H1 (cell line): ENCODE measurements around the gene SFR1. TPM values are rescaled to one million over a fixed set of nuclear protein-coding genes. Genes with fewer than 3 reads are reported as not detected.

Source experiments
- CTCF ChIA-PET: fragments of 300-600 bp; sonication (Branson Sonifier 250); formaldehyde crosslinking; loops from one replicate; lab custom pipeline; 2021; ENCODE audit not compliant: partially characterized antibody; lab: Charles Lee
- POLR2A ChIA-PET: fragments of 300-600 bp; sonication (Branson Sonifier 250); formaldehyde crosslinking; loops from one replicate; lab custom pipeline; 2021; ENCODE audit warnings: inconsistent platforms; ENCODE audit not compliant: partially characterized antibody; lab: Charles Lee
- DNase-seq, 2 experiments: peaks; one replicate each; pipeline versions ENCODE4 v3.0.0 to v3.0.0-alpha.2; 2010 to 2022; ENCODE audit warnings: low spot score in 2 of 2, low read depth in 1 of 2, mixed read lengths in 1 of 2
- FAIRE-seq: peaks from 2 replicates; lab custom pipeline; 2011; peaks lifted over from hg19 to GRCh38; lab: Jason Lieb, UNC
- H2AFZ ChIP-seq: 2 replicates; pipeline ENCODE4 v1.8.1; 2012; ENCODE audit warnings: low read length, inconsistent platforms
- H2AK5ac ChIP-seq: 2 replicates; pipeline ENCODE4 v1.6.1; 2013; ENCODE audit warnings: low read depth, low read length
- H2BK120ac ChIP-seq: replicated peaks from 2 replicates; pipeline ENCODE3; 2013; ENCODE audit warnings: low read depth, low read length, inconsistent platforms
- H2BK12ac ChIP-seq: 2 replicates; pipeline ENCODE4 v1.6.1; 2013; ENCODE audit warnings: low read depth, low read length
- H2BK15ac ChIP-seq: 2 replicates; pipeline ENCODE4 v1.6.1; 2013; ENCODE audit warnings: low read length
- H2BK20ac ChIP-seq: 2 replicates; pipeline ENCODE4 v1.6.1; 2013; ENCODE audit warnings: low read length
- H2BK5ac ChIP-seq: 2 replicates; pipeline ENCODE4 v1.6.1; 2013; ENCODE audit warnings: low read depth, low read length
- H3K14ac ChIP-seq: 2 replicates; pipeline ENCODE4 v1.6.1; 2013; ENCODE audit warnings: inconsistent platforms; ENCODE audit not compliant: insufficient read length
- H3K18ac ChIP-seq: 2 replicates; pipeline ENCODE4 v1.6.1; 2013; ENCODE audit warnings: low read length; ENCODE audit errors: extremely low read depth
- H3K23ac ChIP-seq: 2 replicates; pipeline ENCODE4 v1.6.1; 2013; ENCODE audit warnings: inconsistent platforms; ENCODE audit not compliant: insufficient read length
- H3K23me2 ChIP-seq: 2 replicates; pipeline ENCODE4 v1.6.1; 2013; ENCODE audit warnings: low read depth, low read length
- H3K27ac ChIP-seq: 2 replicates; pipeline ENCODE4 v1.6.1; 2011; ENCODE audit warnings: low read depth, low read length, inconsistent platforms
- H3K27me3 ChIP-seq, 4 experiments: replicated peaks in 1 of 4; 1 replicate in 1 of 4; 2 replicates in 3 of 4; pipeline versions ENCODE4 v1.6.1 to v1.8.1; 2011 to 2013; ENCODE audit warnings: low read length in 3 of 4, mild to moderate bottlenecking in 3 of 4, inconsistent platforms in 2 of 4, mixed read lengths in 2 of 4, moderate library complexity in 1 of 4; ENCODE audit not compliant: control insufficient read depth in 3 of 4, insufficient read depth in 3 of 4; ENCODE audit errors: extremely low read depth in 1 of 4
- H3K36me3 ChIP-seq, 4 experiments: 2 replicates each; pipeline versions ENCODE4 v1.6.1 to v1.8.1; 2011 to 2013; ENCODE audit warnings: mild to moderate bottlenecking in 4 of 4, low read length in 3 of 4, moderate library complexity in 2 of 4, control low read depth in 1 of 4, inconsistent platforms in 1 of 4; ENCODE audit not compliant: insufficient read depth in 4 of 4, control insufficient read depth in 2 of 4
- H3K4ac ChIP-seq: replicated peaks from 2 replicates; pipeline ENCODE3; 2013; ENCODE audit warnings: low read length, low read depth, mixed read lengths, inconsistent platforms; ENCODE audit not compliant: insufficient read length
- H3K4me1 ChIP-seq, 4 experiments: replicated peaks in 1 of 4; 1 replicate in 1 of 4; 2 replicates in 3 of 4; pipeline versions ENCODE4 v1.6.1 to v1.8.1; 2011 to 2013; ENCODE audit warnings: low read length in 3 of 4, inconsistent platforms in 2 of 4, mixed read lengths in 1 of 4; ENCODE audit not compliant: insufficient read depth in 4 of 4, control insufficient read depth in 3 of 4
- H3K4me2 ChIP-seq, 2 experiments: 2 replicates each; pipeline versions ENCODE4 v1.6.1 to v1.8.1; 2011 to 2013; ENCODE audit warnings: low read depth in 2 of 2, low read length in 2 of 2, control low read depth in 1 of 2, inconsistent platforms in 1 of 2, mild to moderate bottlenecking in 1 of 2; ENCODE audit not compliant: insufficient read depth in 1 of 2
- H3K4me3 ChIP-seq, 4 experiments: fragments of 200-600, 300-600 bp in 1 of 4; sonication (generic), shearing (Covaris generic), sonication (Bioruptor Twin) in 1 of 4; 2 replicates each; pipeline versions ENCODE4 v1.5.1 to v1.8.1; 2011 to 2016; ENCODE audit warnings: low read length in 4 of 4, low read depth in 3 of 4, control low read depth in 2 of 4, inconsistent platforms in 2 of 4, mild to moderate bottlenecking in 2 of 4, mixed read lengths in 1 of 4, moderate library complexity in 1 of 4; ENCODE audit not compliant: insufficient read depth in 2 of 4; ENCODE audit errors: extremely low read depth in 1 of 4
- H3K56ac ChIP-seq: replicated peaks from 2 replicates; pipeline ENCODE3; 2013; ENCODE audit warnings: low read depth, mild to moderate bottlenecking, mixed read lengths, low read length, inconsistent platforms; ENCODE audit not compliant: insufficient read length
- H3K79me1 ChIP-seq: 2 replicates; pipeline ENCODE4 v1.6.1; 2013; ENCODE audit warnings: low read depth, low read length, control low read depth
- H3K79me2 ChIP-seq, 2 experiments: 2 replicates each; pipeline versions ENCODE4 v1.6.1 to v1.8.1; 2012 to 2013; ENCODE audit warnings: low read length in 2 of 2, mild to moderate bottlenecking in 2 of 2, inconsistent platforms in 1 of 2; ENCODE audit not compliant: insufficient read depth in 2 of 2, control insufficient read depth in 1 of 2
- H3K9ac ChIP-seq, 4 experiments: replicated peaks in 1 of 4; 1 replicate in 1 of 4; 2 replicates in 3 of 4; pipeline versions ENCODE4 v1.6.1 to v1.8.1; 2011 to 2013; ENCODE audit warnings: low read depth in 3 of 4, low read length in 3 of 4, control low read depth in 2 of 4, mild to moderate bottlenecking in 2 of 4, moderate library complexity in 2 of 4, inconsistent platforms in 1 of 4; ENCODE audit errors: extremely low read depth in 1 of 4
- H3K9me3 ChIP-seq, 2 experiments: 2 replicates each; pipeline versions ENCODE4 v1.6.1 to v1.8.1; 2012 to 2013; ENCODE audit warnings: mild to moderate bottlenecking in 2 of 2, moderate library complexity in 2 of 2, control low read depth in 1 of 2, inconsistent platforms in 1 of 2, low read depth in 1 of 2, low read length in 1 of 2, mixed read lengths in 1 of 2; ENCODE audit not compliant: insufficient read depth in 2 of 2
- H4K20me1 ChIP-seq, 2 experiments: replicated peaks in 1 of 2; 2 replicates each; pipeline versions ENCODE3 to v1.8.1; 2011 to 2013; ENCODE audit warnings: inconsistent platforms in 2 of 2, low read length in 2 of 2, mild to moderate bottlenecking in 1 of 2; ENCODE audit not compliant: insufficient read depth in 2 of 2, control insufficient read depth in 1 of 2
- H4K5ac ChIP-seq: 2 replicates; pipeline ENCODE4 v1.6.1; 2013; ENCODE audit warnings: low read length, low read depth, mixed read lengths, inconsistent platforms; ENCODE audit not compliant: insufficient read length
- H4K8ac ChIP-seq: 2 replicates; pipeline ENCODE4 v1.8.0; 2013; ENCODE audit warnings: mild to moderate bottlenecking, moderate library complexity, low read length, inconsistent platforms; ENCODE audit not compliant: insufficient read depth; ENCODE audit errors: extremely low read depth
- H4K91ac ChIP-seq: replicated peaks from 2 replicates; pipeline ENCODE3; 2013; ENCODE audit warnings: low read length, mixed read lengths, inconsistent platforms; ENCODE audit not compliant: insufficient read length
- BACH1 ChIP-seq: IDR thresholded peaks from 2 replicates; pipeline ENCODE4 v1.6.1; 2012; ENCODE audit warnings: low read length, improper control_type of control experiment
- EP300 ChIP-seq, 2 experiments: IDR thresholded peaks; 1 replicate in 1 of 2; 2 replicates in 1 of 2; pipeline ENCODE4 v1.6.1; 2011 to 2012; ENCODE audit warnings: low read depth in 2 of 2, low read length in 2 of 2, mild to moderate bottlenecking in 2 of 2, borderline replicate concordance in 1 of 2, inconsistent platforms in 1 of 2, moderate library complexity in 1 of 2
- GABPA ChIP-seq: IDR thresholded peaks from 2 replicates; pipeline ENCODE4 v1.6.1; 2011; ENCODE audit warnings: mild to moderate bottlenecking, low read length, moderate library complexity, borderline replicate concordance; ENCODE audit not compliant: insufficient read depth
- HDAC6 ChIP-seq: IDR thresholded peaks from one replicate; pipeline ENCODE4 v1.7.1; 2012; ENCODE audit warnings: low read depth, mild to moderate bottlenecking, inconsistent platforms, low read length, moderate library complexity
- JUND ChIP-seq: IDR thresholded peaks from 2 replicates; pipeline ENCODE4 v1.6.1; 2011; ENCODE audit warnings: mild to moderate bottlenecking, improper control_type of control experiment, low read length
- TEAD4 ChIP-seq: IDR thresholded peaks from 2 replicates; pipeline ENCODE4 v1.6.1; 2012; ENCODE audit warnings: low read depth, low read length, inconsistent platforms, mixed read lengths
- USF2 ChIP-seq: IDR thresholded peaks from 2 replicates; pipeline ENCODE4 v1.6.1; 2011; ENCODE audit warnings: low read length, improper control_type of control experiment
- polyA plus RNA-seq, 7 experiments: library from polyadenylated mRNA; depleted of rRNA in 3 of 7; stranded (reverse) in 5 of 7; unstranded in 2 of 7; fragments of >200 nt in 5 of 7; fragments of 200-250 nt in 2 of 7; gene quantifications; 1 replicate in 5 of 7; 2 replicates in 1 of 7; 4 replicates in 1 of 7; pipeline versions ENCODE4 v1.2.1 to v1.2.3, GENCODE V29; 2011 to 2013; ENCODE audit warnings: missing spikeins in 2 of 7, mixed read lengths in 2 of 7
- total RNA-seq: library from RNA; stranded (reverse); fragmentation: NEBNext Ultra II Directional; extraction: Animal tissue kit (Norgen Biotek cat#: 25700); gene quantifications from 2 replicates; pipeline ENCODE4 v1.2.1, GENCODE V29; 2021

SFR1 gene
- total and polyA plus RNA-seq, 2 of the 8 experiments (the other 6 are each of a cell fraction or from before 2014, with no cell fraction given): 3.4 to 7.7 TPM

- Histone ChIP-seq H3K14ac (no peak overlapping the region), H3K9ac (no peak overlapping the region), H3K4me3 (no peak overlapping the region), H3K9me3 (peaks cover 8 to 9% of the 10 kb centered on the region in 2 experiments; a peak in 3 of 4 replicates), H4K8ac (no peak overlapping the region), H3K27me3 (no peaks in the 10 kb centered on the region), H3K4ac (no peak overlapping the region), H2BK12ac (no peak overlapping the region), H4K91ac (no peak overlapping the region), H3K79me2 (no peaks in the 10 kb centered on the region), H3K23ac (no peak overlapping the region), H3K4me1 (peaks cover 0 to 6% (median 1%) of the 10 kb centered on the region in 4 experiments; a peak in 4 of 7 replicates), H3K27ac (no peak overlapping the region), H2BK120ac (no peak overlapping the region), H3K4me2 (no peak overlapping the region), H2AK5ac (no peak overlapping the region), H4K20me1 (no peaks in the 10 kb centered on the region), H2BK20ac (no peak overlapping the region), H2AFZ (no peak overlapping the region), H3K36me3 (no peaks in the 10 kb centered on the region), H3K23me2 (no peaks in the 10 kb centered on the region; the same call in 1 of the 2 replicates), H2BK15ac (no peak overlapping the region), H3K56ac (no peak overlapping the region), H3K18ac (no peak overlapping the region), H3K79me1 (no peaks in the 10 kb centered on the region), H2BK5ac (no peak overlapping the region), H4K5ac (no peak overlapping the region)
- FAIRE-seq (no peak), DNase-seq (no peak)
- no peak for TF ChIP-seq JUND
- TF ChIP-seq HDAC6: no peak
- TF ChIP-seq USF2: no peak
- TF ChIP-seq TEAD4: no peak
- TF ChIP-seq EP300 (IDR thresholded peaks at IDR 0.05; ENCODE audit: borderline replicate concordance in 1 of 2, low read depth in 2 of 2, low read length in 2 of 2): no peak
- no peak for TF ChIP-seq BACH1
- no peak for TF ChIP-seq GABPA
- ChIA-PET CTCF (interaction anchor here (0.6 to 1.5 kb wide), 3 partner anchors 9 to 337 kb away, joined by 3 read pairs; no protein-coding TSS in a partner anchor), POLR2A (no interaction called here)
Measured at GRCh38 chr10:104092749-104093148, 29.2 kb upstream of the SFR1 start.
